ENCODE data around the gene RNASE9.
"Not testable (repeated sequence)": the region's sequence is repeated elsewhere in the genome, so short reads cannot be mapped to it uniquely, and the experiment has no call there.

Gene RNASE9

DNA sequence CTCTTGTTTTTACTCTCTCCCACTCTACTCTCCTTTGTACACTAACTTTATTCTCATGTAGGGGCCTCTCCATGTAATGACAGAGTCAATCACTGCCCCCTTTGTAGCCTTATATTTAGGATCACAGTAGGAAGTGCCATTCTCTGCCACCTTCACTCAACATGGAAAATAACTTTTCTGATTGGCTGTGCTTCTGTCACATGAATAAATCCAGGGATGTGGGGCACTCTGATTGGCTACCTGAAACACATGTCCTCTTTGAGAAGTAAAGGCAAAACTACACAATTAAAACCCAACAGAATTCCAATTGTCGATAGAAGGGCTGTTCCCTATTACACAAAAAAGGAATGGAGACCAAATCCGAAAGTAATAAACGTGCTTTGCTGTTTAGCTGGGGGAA lies at the start of gene RNASE9:
Gene RNASE9 (minus strand): TSS at position 87 of the 400 bp plus-strand sequence.
- DNase-seq = no peak

- peak; percentile 78 for DNase-seq
Measured at GRCh38 chr14:20610002-20610765, 49.3 kb upstream of the RNASE9 start.

- DNase-seq = peak; percentile 89
Measured at GRCh38 chr14:20609215-20610001, 48.6 kb upstream of the RNASE9 start.

GRCh38 chr14:20608383-20609110 lies 47.7 kb upstream of the RNASE9 start:
- DNase-seq = no peak

DNA sequence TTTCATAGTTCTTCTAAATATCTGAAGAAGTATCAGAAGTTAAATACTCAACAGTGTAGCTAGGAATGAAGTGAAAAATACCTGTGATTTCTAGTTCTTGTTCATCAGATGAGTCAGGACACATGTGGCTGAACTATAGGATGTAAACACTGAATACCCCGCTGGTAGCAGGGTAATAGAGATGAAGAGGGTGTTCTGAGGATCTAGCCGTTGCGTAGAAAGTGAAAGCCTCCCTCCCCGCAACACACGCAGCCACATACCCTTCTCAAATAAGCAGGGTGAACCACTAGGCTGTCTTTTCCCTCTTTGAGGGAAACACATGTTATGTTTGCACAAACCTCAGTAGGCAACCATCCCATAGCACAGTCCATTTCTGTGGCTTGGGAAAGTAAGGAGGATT lies 46.8 kb upstream of the RNASE9 start:
- no peak for DNase-seq

DNA sequence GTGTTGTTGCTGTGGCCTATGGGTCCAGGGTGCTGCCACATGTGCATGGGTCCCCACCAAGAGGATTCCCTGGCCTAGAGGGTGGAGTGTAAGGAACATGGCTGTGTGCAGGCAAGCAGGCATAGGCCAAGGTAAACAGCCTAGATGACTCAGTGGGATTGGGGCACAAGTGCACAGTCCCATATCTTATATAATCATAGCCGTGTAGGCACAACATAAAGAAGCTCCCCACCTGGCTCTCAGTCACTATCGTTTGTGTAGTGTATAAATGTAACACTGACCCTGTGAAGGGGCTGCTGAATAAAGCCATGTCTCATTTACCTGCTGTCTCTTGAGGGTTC lies 46.0 kb upstream of the RNASE9 start:
- DNase-seq = no peak

DNA sequence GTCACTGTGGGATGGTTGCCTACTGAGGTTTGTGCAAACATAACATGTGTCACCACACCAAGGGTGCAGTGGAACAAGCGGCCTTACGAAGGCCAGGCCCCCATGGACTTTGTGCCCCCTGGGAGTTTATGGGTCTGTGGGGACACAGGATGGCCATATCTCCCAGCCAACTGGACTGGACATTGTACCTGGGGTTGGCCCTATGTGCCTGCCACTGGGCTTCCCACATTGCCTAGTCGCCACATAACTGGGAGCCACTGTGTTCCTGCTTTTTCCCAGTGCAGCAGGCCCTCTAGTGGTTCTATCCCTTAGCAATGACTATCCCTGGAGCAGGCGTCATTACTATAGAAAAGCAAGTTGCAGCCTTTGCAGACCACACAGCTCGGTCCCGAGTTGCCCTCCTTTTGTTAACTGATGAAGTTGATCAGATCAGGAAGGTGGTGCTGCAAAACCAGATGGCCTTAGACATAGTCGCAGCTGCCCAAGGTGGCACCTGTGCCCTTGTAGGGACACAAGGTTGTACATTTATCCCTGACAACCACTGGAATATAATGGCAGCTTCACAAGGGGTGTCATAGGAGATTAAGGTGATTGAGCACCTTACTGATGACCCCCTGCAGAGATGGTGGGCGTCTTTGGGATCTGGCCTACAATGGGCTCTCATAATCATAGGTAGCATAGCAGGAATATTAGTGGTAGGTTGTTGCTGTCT lies 45.5 kb upstream of the RNASE9 start:
- no peak for DNase-seq

DNA sequence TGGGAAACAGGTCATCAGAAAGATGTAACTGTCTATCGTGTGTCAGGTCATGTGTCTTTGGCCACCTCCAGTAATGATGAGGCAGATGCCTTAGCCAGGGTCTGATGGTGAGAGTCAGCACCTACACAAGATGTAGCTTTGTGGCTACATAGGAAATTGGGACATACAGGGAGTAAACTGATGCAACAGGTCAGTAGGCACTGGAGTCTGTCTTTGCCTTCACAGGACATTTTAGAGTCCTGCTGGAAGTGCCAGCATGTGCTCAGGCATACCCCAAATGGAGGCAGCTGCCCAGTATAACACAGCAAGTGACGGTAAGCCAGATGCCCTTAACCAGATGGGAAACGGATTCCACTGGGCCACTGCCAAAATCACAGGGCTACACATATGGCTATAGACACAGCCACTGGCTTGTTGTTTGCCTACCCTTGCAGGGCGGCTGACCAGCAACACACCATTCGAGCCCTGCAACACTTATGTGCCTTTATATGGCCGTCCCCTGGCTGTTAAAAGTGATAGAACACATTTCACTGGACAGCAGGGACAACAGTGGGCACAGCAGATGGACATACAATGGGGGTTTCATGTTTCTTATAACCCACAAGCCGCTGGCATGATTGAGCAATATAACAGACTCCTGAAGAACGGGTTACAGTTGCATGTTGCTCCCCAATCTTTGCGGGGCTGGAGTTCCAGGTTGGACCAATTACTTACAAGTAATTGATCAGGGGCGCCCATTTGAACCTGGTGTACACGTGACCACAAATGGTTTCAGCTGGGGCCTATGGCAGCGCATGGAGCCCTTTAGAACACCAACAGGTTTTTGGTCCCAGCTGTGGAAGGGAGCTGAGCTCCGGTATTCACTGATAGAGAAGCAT lies 43.2 kb upstream of the RNASE9 start:
- no peak for DNase-seq

GRCh38 chr14:20602583-20602982 lies 41.7 kb upstream of the RNASE9 start:
- no peak for DNase-seq

- DNase-seq = no peak
Measured at GRCh38 chr14:20601522-20601921, 40.7 kb upstream of the RNASE9 start.

DNA sequence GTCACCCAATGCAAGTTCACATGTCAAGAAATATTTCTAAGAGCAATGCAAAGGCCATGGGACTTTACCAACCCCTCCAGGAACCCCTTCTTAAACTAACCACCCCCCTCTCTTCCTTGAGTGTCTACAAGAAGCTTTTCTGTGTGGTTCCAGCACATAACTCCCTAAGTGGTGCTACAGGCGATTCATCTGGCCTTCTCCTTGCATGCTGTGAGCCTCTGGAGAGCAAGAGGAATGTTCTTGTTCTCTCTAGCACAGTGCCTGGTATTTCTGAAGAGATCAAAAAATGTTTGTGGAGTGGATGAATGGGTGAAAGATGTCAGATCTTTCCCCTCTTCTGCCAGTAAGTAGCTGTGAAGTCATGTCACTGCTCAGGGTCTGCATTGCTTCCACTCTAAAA lies 36.3 kb upstream of the RNASE9 start:
- DNase-seq = no peak

DNA sequence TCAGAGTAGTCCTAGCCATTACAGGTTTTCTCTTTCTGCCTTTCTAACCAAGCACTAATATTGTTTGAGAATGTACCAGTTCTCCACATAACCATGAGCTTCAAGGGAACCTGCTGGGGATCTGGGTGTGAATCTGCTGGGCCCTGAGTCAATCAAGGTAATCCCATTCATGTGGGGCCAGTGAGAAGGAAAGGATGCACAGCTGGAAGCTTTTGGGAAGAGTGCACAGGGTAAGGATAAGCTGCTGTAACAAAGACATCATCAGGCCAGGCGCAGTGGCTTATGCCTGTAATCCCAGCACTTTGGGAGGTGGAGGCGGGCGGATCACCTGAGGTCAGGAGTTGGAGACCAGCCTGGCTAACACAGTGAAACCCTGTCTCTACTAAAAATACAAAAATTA lies 34.9 kb upstream of the RNASE9 start:
- not testable (repeated sequence) for DNase-seq

DNA sequence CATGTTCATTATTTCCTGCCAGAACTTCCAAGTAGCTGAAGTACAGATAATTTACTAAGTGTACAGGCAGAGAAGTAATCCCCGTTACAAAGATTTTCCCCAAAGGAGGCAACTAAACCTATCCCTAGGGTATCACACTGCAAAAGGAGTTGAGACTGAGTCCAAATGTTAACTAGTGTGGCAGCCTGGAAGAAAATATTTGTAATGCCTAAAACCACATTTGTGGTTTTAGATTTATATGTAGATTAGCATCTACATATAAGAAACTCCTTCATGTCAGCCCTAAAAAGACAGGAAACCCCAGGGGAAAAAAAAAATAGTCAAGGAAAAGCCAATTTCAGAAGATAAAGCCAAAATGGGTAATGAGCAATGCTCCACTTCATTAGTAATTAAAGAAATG lies 31.7 kb upstream of the RNASE9 start:
- no peak for DNase-seq

DNA sequence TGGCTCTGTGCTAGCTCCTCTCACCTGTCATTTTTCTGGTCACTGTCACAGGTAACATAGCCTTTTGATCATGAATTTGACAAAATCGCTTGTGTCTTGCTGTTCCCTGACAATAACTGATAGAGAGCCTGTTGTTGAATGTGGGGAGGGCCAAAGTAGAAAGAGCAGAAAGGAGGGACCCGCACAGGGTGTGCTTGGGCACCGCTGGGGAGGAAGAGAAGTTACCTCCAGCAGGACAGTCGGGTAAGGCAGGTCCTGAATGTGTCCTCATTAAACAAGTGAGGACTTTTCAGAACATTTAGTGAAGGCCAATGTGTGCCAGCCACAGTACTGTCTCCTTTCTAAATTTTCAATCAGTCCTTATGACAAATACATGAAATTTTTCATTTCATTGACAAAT lies 30.4 kb upstream of the RNASE9 start, which contains the start of gene RNASE12:
Gene RNASE12 (minus strand): TSS at position 142 of the 400 bp plus-strand sequence. CDS start 653 bp downstream, outside the sequence.
- DNase-seq = no peak

DNA sequence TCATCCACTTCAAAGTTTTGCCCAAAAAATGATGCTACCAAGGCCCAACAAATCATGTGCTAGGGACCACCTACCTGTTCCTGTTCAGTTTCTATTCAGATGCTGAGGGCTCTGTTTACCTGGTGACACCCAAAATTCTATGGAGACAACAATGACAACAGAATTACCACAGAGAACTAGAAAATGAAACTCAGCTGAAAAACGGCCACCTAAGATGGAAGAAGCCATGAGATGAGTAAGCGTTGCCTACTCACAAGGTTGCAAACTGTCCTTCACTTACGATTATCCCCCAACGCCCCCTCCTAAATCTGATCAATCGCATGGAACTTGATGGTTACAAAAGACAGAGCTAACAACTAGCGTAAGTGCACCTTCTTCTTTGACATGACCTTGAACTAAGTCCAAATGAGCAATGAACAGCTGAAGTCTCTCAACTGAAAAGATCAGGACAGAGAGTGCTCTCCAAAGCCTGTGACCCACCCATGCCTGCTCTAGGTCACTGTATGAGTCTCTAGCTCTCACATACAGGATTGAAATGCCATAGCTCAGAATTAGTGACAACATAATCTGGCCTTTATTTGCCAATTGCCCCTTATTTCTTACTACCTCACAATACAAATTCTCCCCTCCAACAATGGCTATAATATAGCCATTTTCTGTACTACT lies 26.8 kb upstream of the RNASE9 start, which contains the start of gene RNASE11:
Gene RNASE11 (minus strand): TSS at position 513 of the 666 bp plus-strand sequence.
- no peak for DNase-seq

DNA sequence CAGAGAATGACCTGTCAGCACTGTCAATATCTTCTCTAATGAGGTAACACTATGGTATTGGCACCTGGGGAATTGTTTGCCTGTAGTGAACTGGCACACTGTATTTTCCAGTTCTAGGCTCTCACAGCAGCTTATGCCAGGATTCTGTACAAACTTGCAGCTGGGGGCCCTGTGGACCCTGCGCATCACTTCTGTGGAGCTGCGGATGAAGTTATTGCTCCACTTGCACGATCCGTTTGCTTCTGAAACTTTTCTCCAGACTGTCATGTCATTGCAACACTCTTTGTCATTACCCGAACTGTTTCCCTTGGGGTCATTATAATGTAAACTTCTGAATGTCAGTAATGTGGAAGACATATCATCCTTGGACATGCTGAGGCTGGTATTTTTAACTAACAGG lies 23.1 kb upstream of the RNASE9 start:
- no peak for DNase-seq

DNA sequence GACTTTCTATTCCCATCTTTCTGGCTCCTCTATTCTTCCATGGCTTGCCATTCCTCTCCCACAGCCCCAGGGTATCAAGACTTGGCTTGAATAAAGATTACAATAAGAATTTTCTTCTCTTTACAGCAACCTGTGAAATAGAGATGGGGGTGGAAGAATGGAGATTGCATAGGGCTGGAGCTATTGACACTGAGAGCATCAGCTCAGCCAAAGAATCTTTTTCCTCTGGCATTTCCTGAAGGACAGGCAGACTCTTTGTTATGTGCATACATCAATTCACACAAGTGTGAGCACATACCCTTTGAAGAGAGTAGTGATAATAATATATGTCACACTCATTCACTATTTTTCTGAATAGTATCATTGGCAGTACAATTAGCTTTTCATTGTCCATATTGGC lies 22.3 kb upstream of the RNASE9 start:
- no peak for DNase-seq

DNA sequence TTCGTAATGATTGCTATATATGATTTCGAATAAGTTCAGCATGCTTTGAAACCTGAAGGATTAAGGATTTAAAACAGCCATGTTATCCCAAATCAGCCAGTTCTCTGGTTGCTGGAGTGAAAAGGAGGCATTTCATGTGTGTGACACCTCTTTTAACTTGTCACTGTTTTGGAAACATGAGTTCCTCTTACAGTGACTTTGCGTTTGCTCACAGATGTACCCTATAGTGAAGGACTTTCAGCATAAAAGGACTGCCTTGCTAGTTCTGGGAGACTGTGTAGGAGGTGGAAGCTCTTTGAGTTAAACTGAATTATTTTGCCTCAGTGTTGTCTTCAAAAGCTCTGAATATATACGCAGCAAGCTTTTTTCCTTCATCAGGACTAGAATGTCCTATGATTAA lies 19.4 kb upstream of the RNASE9 start:
- DNase-seq = no peak

- no peak for DNase-seq
Measured at GRCh38 chr14:20578784-20579502, 18.1 kb upstream of the RNASE9 start.

DNA sequence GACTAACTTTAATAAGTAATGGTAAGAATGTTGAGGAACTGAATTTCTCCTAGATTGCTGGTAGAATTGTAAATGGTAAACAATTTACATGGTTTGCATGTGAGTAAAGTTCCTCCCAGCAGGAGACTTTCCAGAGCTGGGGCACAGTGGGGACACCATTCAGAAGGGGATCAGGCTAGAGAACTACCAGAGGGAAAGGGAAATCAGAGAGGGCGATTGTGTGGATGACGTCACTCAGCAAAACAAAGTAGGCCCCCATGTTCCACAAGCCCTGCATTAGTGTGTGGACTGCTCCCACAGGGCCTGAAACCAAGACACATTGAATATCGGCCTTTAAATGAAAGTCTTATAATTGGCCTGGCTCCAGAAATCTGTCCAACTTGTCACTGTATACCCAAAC lies 17.5 kb upstream of the RNASE9 start:
- DNase-seq = no peak
